Neural cell (in vitro differentiated cells): ENCODE results near the gene CARHSP1. TPM values are rescaled to one million over a fixed set of nuclear protein-coding genes. Genes with fewer than 3 reads are reported as not detected.
"Not testable (repeated sequence)": the region's sequence is repeated elsewhere in the genome, so short reads cannot be mapped to it uniquely, and the experiment has no call there.

Experiments used
- H2AFZ ChIP-seq: fragments of 200-600, 300-800 bp; sonication (generic), shearing (Covaris generic); 2 replicates; pipeline ENCODE4 v1.6.0; 2014; ENCODE audit warnings: low read depth, mild to moderate bottlenecking, antibody characterized with exemption, low read length, moderate library complexity
- H3F3A ChIP-seq: fragments of 200-600 bp; shearing (Covaris generic); 2 replicates; pipeline ENCODE4 v1.6.1; 2016; ENCODE audit warnings: mild to moderate bottlenecking, moderate library complexity, mixed read lengths, antibody characterized with exemption, low read length; ENCODE audit not compliant: insufficient read depth, poor library complexity, severe bottlenecking
- H3K27ac ChIP-seq: fragments of 200-600, 300-800 bp; sonication (generic), shearing (Covaris generic); 2 replicates; pipeline ENCODE4 v1.5.1; 2014; ENCODE audit warnings: mild to moderate bottlenecking, low read length, moderate library complexity
- H3K27me3 ChIP-seq: fragments of 300-800, 200-600 bp; sonication (generic), shearing (Covaris generic); 2 replicates; pipeline ENCODE4 v1.6.0; 2014; ENCODE audit warnings: mild to moderate bottlenecking, low read depth, low read length, moderate library complexity; ENCODE audit not compliant: insufficient read depth
- H3K36me3 ChIP-seq: fragments of 300-800, 200-600 bp; sonication (generic), shearing (Covaris generic); 2 replicates; pipeline ENCODE4 v1.5.1; 2014; ENCODE audit warnings: mild to moderate bottlenecking, antibody characterized with exemption, low read length, moderate library complexity; ENCODE audit not compliant: insufficient read depth
- H3K4me2 ChIP-seq: fragments of 300-800, 200-600 bp; sonication (generic), shearing (Covaris generic); 2 replicates; pipeline ENCODE4 v1.6.0; 2014; ENCODE audit warnings: mild to moderate bottlenecking, low read length
- H3K4me3 ChIP-seq: fragments of 300-800, 200-600 bp; sonication (generic), shearing (Covaris generic); 2 replicates; pipeline ENCODE4 v1.5.1; 2014; ENCODE audit warnings: mild to moderate bottlenecking, low read length, moderate library complexity
- H3K79me2 ChIP-seq: fragments of 200-600 bp; shearing (Covaris generic); replicated peaks from 2 replicates; pipeline ENCODE4 v1.6.0; 2014; ENCODE audit warnings: mild to moderate bottlenecking, low read length, moderate library complexity; ENCODE audit not compliant: insufficient read depth
- H3K9ac ChIP-seq: fragments of 300-800, 200-600 bp; sonication (generic), shearing (Covaris generic); 2 replicates; pipeline ENCODE4 v1.6.1; 2016; ENCODE audit warnings: mild to moderate bottlenecking, low read length, mixed read lengths
- H3K9me2 ChIP-seq: fragments of 200-600 bp; shearing (Covaris generic); 2 replicates; pipeline ENCODE4 v1.6.1; 2016; ENCODE audit warnings: mild to moderate bottlenecking, low read length, mixed read lengths; ENCODE audit not compliant: insufficient read depth
- H3K9me3 ChIP-seq: fragments of 200-600, 300-800 bp; sonication (generic), shearing (Covaris generic); 2 replicates; pipeline ENCODE4 v1.6.1; 2016; ENCODE audit warnings: mild to moderate bottlenecking, mixed run types, low read length, moderate library complexity, mixed read lengths
- H4K20me1 ChIP-seq: fragments of 200-600 bp; shearing (Covaris generic); 2 replicates; pipeline ENCODE4 v1.6.1; 2016; ENCODE audit warnings: mild to moderate bottlenecking, mixed run types; ENCODE audit not compliant: insufficient read depth
- CTCF ChIP-seq: fragments of 450-650 bp; IDR thresholded peaks from 2 replicates; pipeline ENCODE4 v1.5.1; 2014; ENCODE audit warnings: antibody characterized with exemption, mild to moderate bottlenecking, moderate library complexity; ENCODE audit not compliant: poor library complexity, severe bottlenecking
- EP300 ChIP-seq: fragments of 450-650 bp; conservative IDR thresholded peaks from 2 replicates; pipeline ENCODE4 v1.6.1; 2014; ENCODE audit warnings: antibody characterized with exemption, mild to moderate bottlenecking, moderate library complexity; ENCODE audit not compliant: poor library complexity, severe bottlenecking
- EZH2 ChIP-seq: fragments of 200-600, 300-800 bp; shearing (Covaris generic), sonication (generic); IDR thresholded peaks from 2 replicates; pipeline ENCODE4 v1.6.1; 2014; ENCODE audit warnings: antibody characterized with exemption, low read length, borderline replicate concordance, mild to moderate bottlenecking; ENCODE audit not compliant: insufficient read depth, poor library complexity, severe bottlenecking
- MXI1 ChIP-seq: fragments of 450-650 bp; conservative IDR thresholded peaks from 2 replicates; pipeline ENCODE4 v1.6.1; 2014; ENCODE audit warnings: antibody characterized with exemption, mild to moderate bottlenecking; ENCODE audit not compliant: poor library complexity, severe bottlenecking
- POLR2AphosphoS5 ChIP-seq: IDR thresholded peaks from 2 replicates; pipeline ENCODE4 v1.6.1; 2012
- RAD21 ChIP-seq: fragments of 450-650 bp; conservative IDR thresholded peaks from 2 replicates; pipeline ENCODE4 v1.6.1; 2014; ENCODE audit warnings: antibody characterized with exemption, mild to moderate bottlenecking, moderate library complexity
- REST ChIP-seq: IDR thresholded peaks from 2 replicates; pipeline ENCODE4 v1.6.1; 2012; ENCODE audit warnings: borderline replicate concordance
- SMC3 ChIP-seq: fragments of 450-650 bp; conservative IDR thresholded peaks from 2 replicates; pipeline ENCODE4 v1.6.1; 2014; ENCODE audit warnings: antibody characterized with exemption, mild to moderate bottlenecking, moderate library complexity; ENCODE audit not compliant: poor library complexity
- TAF1 ChIP-seq: IDR thresholded peaks from 2 replicates; pipeline ENCODE4 v1.6.1; 2012; ENCODE audit warnings: low read depth
- polyA plus RNA-seq: library from polyadenylated mRNA; depleted of rRNA; stranded (reverse); fragments of >200 nt; gene quantifications from 2 replicates; pipeline ENCODE4 v1.2.3, GENCODE V29; 2014

The CARHSP1 gene
- polyA plus RNA-seq, 1 donor from 2014 or later: 102 TPM

- Histone ChIP-seq H2AFZ (no peak overlapping the region), H3F3A (no peaks in the 10 kb centered on the region), H3K27me3 (no peaks in the 10 kb centered on the region), H3K4me3 (no peak overlapping the region), H3K27ac (no peak overlapping the region), H3K9ac (no peak overlapping the region), H3K9me3 (no peaks in the 10 kb centered on the region), H3K4me2 (no peak overlapping the region), H3K79me2 (no peaks in the 10 kb centered on the region), H4K20me1 (no peaks in the 10 kb centered on the region), H3K36me3 (no peaks in the 10 kb centered on the region), H3K9me2 (no peaks in the 10 kb centered on the region)
- no peak for TF ChIP-seq MXI1
- TF ChIP-seq SMC3: no peak
- no peak for TF ChIP-seq EP300
- no peak for TF ChIP-seq TAF1
- no peak for TF ChIP-seq EZH2
- TF ChIP-seq RAD21: no peak
- no peak for TF ChIP-seq POLR2AphosphoS5
- TF ChIP-seq REST: no peak
- no peak for TF ChIP-seq CTCF
Observed at GRCh38 chr16:8845699-8846298, 23.0 kb downstream of the CARHSP1 start.

GRCh38 chr16:8843296-8843695 lies 25.5 kb downstream of the CARHSP1 start:
- not testable (repeated sequence) for H3K4me3 ChIP-seq, H3K9ac ChIP-seq, H3K27ac ChIP-seq, H3K9me3 ChIP-seq, H3K27me3 ChIP-seq, H3K9me2 ChIP-seq, H3F3A ChIP-seq, H2AFZ ChIP-seq, H3K36me3 ChIP-seq, H3K79me2 ChIP-seq, H4K20me1 ChIP-seq, H3K4me2 ChIP-seq

GRCh38 chr16:8842016-8842415 lies 26.8 kb downstream of the CARHSP1 start:
- H3K79me2 ChIP-seq, H3K9me3 ChIP-seq, H3K27ac ChIP-seq, H4K20me1 ChIP-seq, H3K9me2 ChIP-seq, H3F3A ChIP-seq, H3K9ac ChIP-seq, H2AFZ ChIP-seq, H3K36me3 ChIP-seq, H3K27me3 ChIP-seq, H3K4me3 ChIP-seq, H3K4me2 ChIP-seq: not testable (repeated sequence)

GRCh38 chr16:8837594-8837993 lies 31.2 kb downstream of the CARHSP1 start:
- H3K79me2 ChIP-seq, H3K9ac ChIP-seq, H3K27me3 ChIP-seq, H3K36me3 ChIP-seq, H2AFZ ChIP-seq, H3K4me2 ChIP-seq, H3K4me3 ChIP-seq, H3K9me3 ChIP-seq, H3K9me2 ChIP-seq, H4K20me1 ChIP-seq, H3F3A ChIP-seq, H3K27ac ChIP-seq: not testable (repeated sequence)

GRCh38 chr16:8836797-8837196 lies 32.0 kb downstream of the CARHSP1 start:
- H3K79me2 ChIP-seq, H3K27me3 ChIP-seq, H3K4me3 ChIP-seq, H3K27ac ChIP-seq, H3K4me2 ChIP-seq, H4K20me1 ChIP-seq, H3F3A ChIP-seq, H3K36me3 ChIP-seq, H3K9ac ChIP-seq, H2AFZ ChIP-seq, H3K9me3 ChIP-seq, H3K9me2 ChIP-seq: not testable (repeated sequence)
